Right cardiac atrium (tissue), 5 donors: ENCODE results near the gene INTS4. TPM values are rescaled to one million over a fixed set of nuclear protein-coding genes. Genes with fewer than 3 reads are reported as not detected.
"Not testable (repeated sequence)": the region's sequence is repeated elsewhere in the genome, so short reads cannot be mapped to it uniquely, and the experiment has no call there.

ENCODE experiments used
- ATAC-seq, 2 donors: fragments of 200-7000 bp; cut with Tn5 transposase; one replicate each; pipeline versions ENCODE4 v1.8.0 to v1.9.1; 2020; ENCODE audit warnings: moderate library complexity in 2 of 2, mild to moderate bottlenecking in 1 of 2
- DNase-seq, 3 donors: peaks; one replicate each; pipeline ENCODE4 v3.0.0-alpha.2; 2020
- H3K27ac ChIP-seq: one replicate; pipeline ENCODE4 v1.5.1; 2013; ENCODE audit warnings: mild to moderate bottlenecking, low read length, control low read depth, moderate library complexity
- H3K27me3 ChIP-seq: one replicate; pipeline ENCODE4 v1.6.1; 2013; ENCODE audit not compliant: control insufficient read depth, insufficient read depth
- H3K4me1 ChIP-seq: one replicate; pipeline ENCODE4 v1.6.1; 2013; ENCODE audit warnings: low read length; ENCODE audit not compliant: control insufficient read depth, insufficient read depth
- H3K4me3 ChIP-seq: one replicate; pipeline ENCODE4 v1.5.1; 2013; ENCODE audit warnings: low read length, control low read depth
- H3K9me3 ChIP-seq: one replicate; pipeline ENCODE4 v1.6.1; 2013; ENCODE audit warnings: low read length; ENCODE audit not compliant: control insufficient read depth
- WGBS: extraction: QIAGEN DNeasy Blood & Tissue Kit; methylation state at CpG from one replicate; pipeline ENCODE4 v1.1.7; 2013; 5-methylcytosine and 5-hydroxymethylcytosine counted together
- intact Hi-C, 4 donors: fragments of 100-400 bp; cut with DNase I; formaldehyde crosslinking; loops; one replicate each; pipeline versions ENCODE4 v1.11.0 to v1.14.0; 2022 to 2023
- polyA plus RNA-seq: library from polyadenylated mRNA; stranded (reverse); fragments of 200-250 nt; gene quantifications from one replicate; pipeline ENCODE4 v1.2.3, GENCODE V29; 2013
- total RNA-seq, 4 donors: library from RNA; stranded (reverse); fragmentation: NEBNext Ultra II Directional; extraction: Animal tissue kit (Norgen Biotek cat#: 25700); gene quantifications; one replicate each; pipeline ENCODE4 v1.2.1, GENCODE V29; 2021
- donor health status: healthy with polysubstance abuse.
- donor health status: DM: no; HTN: yes; CAD: no.
- donor health status: DM: no; HTN: no; CAD: no.
- donor health status: DM: no; HTN: yes; CAD: no; lungs with severe emphysema.
- donor health status: DM: yes; HTN: yes; CAD: no.

The INTS4 gene
- total and polyA plus RNA-seq, 5 donors, result 9.3 to 15.3 (median 14.9) TPM

DNA sequence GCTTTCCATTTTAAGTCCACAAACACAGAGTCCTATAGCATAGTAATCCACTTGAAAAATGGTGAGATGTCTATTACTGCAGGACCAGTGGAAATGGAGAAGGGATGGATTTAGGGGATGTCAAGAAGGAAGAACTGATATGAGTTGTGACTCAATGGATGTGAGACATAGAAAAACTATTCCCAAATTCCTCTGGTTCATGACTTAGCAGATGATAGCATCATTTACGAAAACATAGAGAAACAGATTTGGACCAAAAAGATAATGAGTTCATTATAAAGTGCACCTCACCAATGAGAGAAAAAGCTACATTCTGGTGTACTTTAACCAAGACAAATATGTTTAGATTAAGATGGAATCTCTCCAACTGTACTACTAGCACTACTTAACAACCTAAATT, 51.2 kb downstream of the INTS4 start:
- DNase-seq, H3K4me3 ChIP-seq, H3K27me3 ChIP-seq, intact Hi-C loops, H3K9me3 ChIP-seq, H3K4me1 ChIP-seq, H3K27ac ChIP-seq, ATAC-seq: not testable (repeated sequence)
- 100% methylated on average over 1 of the region's 1 CpG for WGBS

DNA sequence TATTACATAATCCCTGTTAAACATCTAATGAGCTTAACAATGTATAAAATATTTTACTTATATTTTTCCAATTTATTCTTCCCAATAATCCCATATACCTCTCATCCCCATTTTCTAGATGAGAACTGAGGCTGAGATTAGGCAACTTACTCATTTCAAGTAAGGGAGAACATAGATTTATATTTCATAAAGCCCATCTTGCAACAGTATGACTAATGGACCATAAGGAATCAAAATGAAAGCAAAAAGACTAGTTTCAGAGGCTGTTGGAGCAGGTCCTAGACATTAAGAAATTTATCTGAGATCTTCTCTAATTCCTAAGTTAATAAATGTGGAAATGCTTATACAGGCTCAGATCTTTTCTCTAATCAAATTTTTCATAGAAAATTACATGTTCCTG, 52.0 kb downstream of the INTS4 start:
- H3K27me3 ChIP-seq, H3K27ac ChIP-seq, H3K9me3 ChIP-seq, DNase-seq, H3K4me1 ChIP-seq, intact Hi-C loops, ATAC-seq, H3K4me3 ChIP-seq: not testable (repeated sequence)

DNA sequence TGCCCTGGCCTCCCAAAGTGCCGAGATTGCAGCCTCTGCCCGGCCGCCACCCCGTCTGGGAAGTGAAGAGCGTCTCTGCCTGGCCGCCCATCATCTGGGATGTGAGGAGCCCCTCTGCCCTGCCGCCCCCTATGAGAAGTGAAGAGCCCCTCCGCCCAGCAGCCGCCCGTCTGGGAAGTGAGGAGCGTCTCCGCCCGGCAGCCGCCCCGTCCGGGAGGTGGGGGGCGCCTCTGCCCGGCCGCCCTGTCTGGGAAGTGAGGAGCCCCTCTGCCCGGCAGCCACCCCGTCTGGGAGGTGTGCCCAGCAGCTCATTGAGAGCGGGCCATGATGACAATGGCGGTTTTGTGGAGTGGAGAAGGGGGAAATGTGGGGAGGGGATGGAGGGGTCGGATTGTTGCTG, 60.9 kb downstream of the INTS4 start:
- 93% methylated on average over 23 of the region's 24 CpGs for WGBS
- H3K4me3 ChIP-seq, intact Hi-C loops, ATAC-seq, H3K27me3 ChIP-seq, DNase-seq, H3K27ac ChIP-seq, H3K4me1 ChIP-seq, H3K9me3 ChIP-seq: not testable (repeated sequence)

DNA sequence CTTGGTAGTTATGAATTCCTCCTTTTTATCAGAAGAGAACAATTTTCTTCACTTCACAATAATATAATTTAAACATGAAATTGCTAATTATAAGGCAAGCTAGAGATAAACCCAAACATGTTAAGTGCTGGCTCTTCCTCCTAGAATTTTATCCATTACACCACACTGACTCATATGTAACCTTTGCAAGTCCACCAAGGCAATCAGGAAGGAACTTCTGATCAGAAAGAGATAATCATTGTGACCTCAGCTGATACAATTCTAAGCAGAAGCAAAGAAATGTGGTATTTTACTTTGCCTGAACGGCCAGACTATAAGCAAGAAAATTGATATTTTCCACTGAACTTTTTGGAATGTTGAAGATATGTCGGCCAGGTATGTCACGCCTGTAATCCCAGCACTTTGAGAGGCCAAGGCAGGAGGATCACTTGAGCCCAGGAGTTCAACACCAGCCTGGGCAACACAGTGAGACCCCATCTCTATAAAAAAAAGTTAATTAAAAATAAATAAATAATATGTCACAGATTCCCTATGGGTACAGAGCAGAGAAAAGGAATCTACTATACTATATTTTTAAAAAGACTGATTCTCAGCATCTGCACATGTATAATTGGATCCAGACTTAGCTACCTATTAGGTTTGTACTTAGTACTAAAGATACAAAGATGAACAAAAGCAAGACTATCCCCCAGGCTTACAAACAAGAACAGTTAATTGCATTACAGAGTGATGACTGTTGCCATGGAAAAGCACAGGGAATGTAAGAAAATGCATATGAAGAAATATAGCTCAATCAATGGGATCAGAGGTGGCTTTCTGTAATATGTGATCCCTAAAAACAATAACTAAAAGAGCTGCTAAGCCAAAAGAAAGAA, 63.9 kb downstream of the INTS4 start:
- 66% methylated on average over 3 of the region's 3 CpGs for WGBS
- intact Hi-C loops, DNase-seq, H3K27ac ChIP-seq, H3K4me3 ChIP-seq, H3K4me1 ChIP-seq, H3K27me3 ChIP-seq, H3K9me3 ChIP-seq: not testable (repeated sequence)
- peak in 1 of 2 donors; percentile 59 for ATAC-seq

DNA sequence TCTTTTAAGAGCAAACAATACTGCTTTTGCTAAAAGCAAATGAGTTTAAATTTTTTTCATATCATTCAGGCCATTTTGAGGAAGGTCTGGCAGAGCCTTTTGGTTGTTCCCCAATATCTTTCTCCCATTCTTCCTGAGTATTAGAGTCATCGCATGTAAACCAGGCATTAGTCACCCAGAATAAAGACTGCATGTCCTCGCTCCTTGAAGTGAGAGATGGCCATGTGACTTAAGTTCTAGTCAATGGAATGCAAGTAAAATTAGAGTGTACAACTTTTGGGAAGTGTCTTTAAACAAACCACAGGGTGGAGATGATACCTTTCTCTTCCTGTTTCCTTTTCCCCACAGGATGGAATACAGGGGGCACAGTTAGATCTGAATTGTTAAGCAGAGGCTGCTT, 76.8 kb downstream of the INTS4 start:
- H3K27me3 ChIP-seq, H3K4me1 ChIP-seq, DNase-seq, H3K4me3 ChIP-seq, H3K9me3 ChIP-seq, H3K27ac ChIP-seq, intact Hi-C loops, ATAC-seq: not testable (repeated sequence)
- no CpG with 5 or more reads among the region's 2 CpGs for WGBS

DNA sequence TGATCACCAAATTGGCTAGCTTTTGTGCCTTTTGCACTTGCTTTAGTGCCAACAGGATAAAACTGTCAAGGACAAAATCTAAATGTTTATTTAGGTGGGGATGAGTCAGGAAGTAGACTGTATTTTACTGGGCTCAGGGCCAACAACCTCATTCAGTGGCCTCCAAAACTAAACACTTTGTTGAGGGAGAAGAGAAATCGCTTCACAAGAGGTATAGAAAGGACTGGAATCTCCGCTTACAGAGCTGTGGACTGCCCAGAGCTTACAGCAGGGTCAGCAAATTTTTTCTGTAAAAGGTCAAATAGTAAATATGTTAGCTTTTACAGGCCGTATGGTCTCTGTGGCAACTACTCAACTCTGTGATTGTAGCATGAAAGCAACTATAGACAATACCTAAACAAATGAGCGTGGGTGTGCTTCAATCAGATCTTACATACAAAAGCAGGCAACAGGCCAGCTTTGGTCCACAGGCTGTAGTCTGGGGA, 80.1 kb downstream of the INTS4 start:
- H3K4me3 ChIP-seq, intact Hi-C loops, H3K27ac ChIP-seq, H3K27me3 ChIP-seq, H3K9me3 ChIP-seq, H3K4me1 ChIP-seq: not testable (repeated sequence)
- DNase-seq, result peak in 1 of 3 donors; percentile 38
- 53% methylated on average over 4 of the region's 4 CpGs for whole genome bisulfite sequencing
- ATAC-seq, result peak; percentile 51 to 78

DNA sequence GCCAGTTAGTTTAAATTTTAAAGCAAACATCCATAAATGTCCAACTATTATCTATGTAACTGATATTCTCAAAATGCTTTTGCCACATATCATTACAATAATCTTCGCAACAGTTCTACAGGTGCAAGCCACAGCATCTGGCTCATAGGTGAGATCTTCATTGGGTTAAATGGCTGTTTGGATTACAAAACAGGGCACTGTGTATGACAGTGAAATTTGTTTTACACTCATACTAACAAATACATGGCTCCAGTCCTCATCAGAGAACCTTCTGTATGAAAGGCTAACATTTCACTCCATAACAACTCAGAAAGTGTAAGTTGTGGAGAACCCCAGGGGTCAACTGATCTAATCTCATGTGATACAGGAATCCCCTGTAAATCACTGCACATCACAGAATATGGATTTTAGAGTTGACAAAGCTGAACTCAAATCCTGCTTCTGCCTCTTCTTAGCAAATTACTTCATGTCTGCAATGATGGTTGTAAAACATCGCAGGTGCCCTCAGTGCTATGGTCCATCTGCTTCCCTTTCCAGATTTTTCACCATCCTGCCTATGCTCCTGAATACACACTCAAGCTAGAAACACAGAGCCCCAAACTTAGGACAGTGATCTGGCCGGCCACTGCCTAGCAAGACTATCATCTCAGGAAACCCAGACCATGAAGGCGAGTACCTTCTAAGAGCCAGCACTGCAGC, 80.7 kb downstream of the INTS4 start:
- H3K27ac ChIP-seq, H3K27me3 ChIP-seq, ATAC-seq, intact Hi-C loops, H3K4me3 ChIP-seq, DNase-seq, H3K9me3 ChIP-seq, H3K4me1 ChIP-seq: not testable (repeated sequence)
- WGBS, result 83% methylated on average over 4 of the region's 4 CpGs

DNA sequence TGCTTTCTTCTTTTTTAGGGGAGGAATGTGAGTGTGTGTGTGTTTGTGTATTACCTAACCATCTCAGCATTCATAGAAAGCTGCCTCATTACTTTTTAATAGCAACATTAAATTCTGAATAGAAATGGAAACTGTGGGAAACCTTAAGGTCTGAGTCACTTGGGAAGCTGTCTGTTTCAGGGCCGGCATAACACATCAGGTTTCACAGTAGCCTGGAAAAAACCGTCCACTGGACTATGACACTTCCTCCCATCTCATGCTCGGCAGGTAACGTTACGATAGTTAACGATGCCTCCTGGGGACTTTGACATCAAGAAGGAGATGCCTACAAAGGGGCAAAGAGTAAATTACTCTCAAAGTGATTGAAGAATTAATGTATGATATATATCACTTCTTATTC, 83.6 kb downstream of the INTS4 start:
- WGBS, result 97% methylated on average over 6 of the region's 6 CpGs

DNA sequence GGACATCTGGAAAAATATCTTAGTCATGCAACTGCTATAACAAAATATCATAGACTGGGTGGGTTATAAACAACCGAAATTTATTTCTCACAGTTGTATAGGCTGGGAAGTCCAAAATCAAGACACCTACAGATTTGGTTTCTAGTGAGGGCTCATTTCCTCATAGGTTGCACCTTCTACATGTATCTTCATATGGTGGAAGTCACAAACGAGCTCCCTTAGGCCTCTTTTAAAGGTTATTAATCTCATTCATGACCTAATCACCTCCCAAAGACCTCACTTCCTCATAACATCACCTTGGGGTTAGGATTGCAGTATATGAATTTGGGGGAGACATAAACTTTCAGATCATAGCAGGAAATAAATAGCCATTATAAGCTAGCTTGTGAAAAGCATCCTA, 85.2 kb downstream of the INTS4 start:
- intact Hi-C loops, result no loop called here

More for the DNA sequence above, 83.6 kb downstream of the INTS4 start:
- H3K4me3 ChIP-seq, H3K27me3 ChIP-seq, intact Hi-C loops, H3K27ac ChIP-seq, ATAC-seq, DNase-seq, H3K4me1 ChIP-seq, H3K9me3 ChIP-seq: not testable (repeated sequence)

DNA sequence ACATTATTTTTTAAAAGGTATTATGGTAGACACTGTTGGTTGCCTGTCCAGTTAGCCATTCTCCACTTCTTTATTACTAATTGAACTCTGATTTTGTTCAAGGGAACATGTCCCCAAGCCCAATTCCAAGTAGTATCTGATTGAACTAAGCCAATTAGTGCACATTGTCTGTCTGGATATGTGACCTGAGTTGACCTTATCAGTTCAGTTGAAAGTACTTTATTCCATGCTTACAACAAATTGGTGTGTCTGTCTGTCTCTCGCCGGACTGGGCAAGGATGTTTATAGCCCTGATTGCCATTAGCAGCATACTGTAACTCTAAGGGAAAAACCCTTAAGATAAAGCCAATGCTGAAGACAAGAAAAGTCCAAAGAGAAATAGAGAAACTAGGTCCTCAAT, 85.6 kb downstream of the INTS4 start:
- no peak overlapping the region for H3K4me3 ChIP-seq
- H3K27ac ChIP-seq, result no peak overlapping the region
- intact Hi-C loops, result no loop called here
- DNase-seq (no peak), ATAC-seq (no peak)
- no peaks in the 10 kb centered on the region for H3K27me3 ChIP-seq
- H3K9me3 ChIP-seq, result no peaks in the 10 kb centered on the region
- WGBS, result 97% methylated on average over 2 of the region's 2 CpGs
- H3K4me1 ChIP-seq, result no peaks in the 10 kb centered on the region

More for the DNA sequence above, 85.2 kb downstream of the INTS4 start:
- no peaks in the 10 kb centered on the region for H3K4me1 ChIP-seq
- no peak for DNase-seq
- 95% methylated on average over 2 of the region's 2 CpGs for WGBS
- H3K27ac ChIP-seq, result no peak overlapping the region
- no peak for ATAC-seq
- no peaks in the 10 kb centered on the region for H3K9me3 ChIP-seq
- H3K4me3 ChIP-seq, result no peak overlapping the region
- H3K27me3 ChIP-seq, result no peaks in the 10 kb centered on the region

DNA sequence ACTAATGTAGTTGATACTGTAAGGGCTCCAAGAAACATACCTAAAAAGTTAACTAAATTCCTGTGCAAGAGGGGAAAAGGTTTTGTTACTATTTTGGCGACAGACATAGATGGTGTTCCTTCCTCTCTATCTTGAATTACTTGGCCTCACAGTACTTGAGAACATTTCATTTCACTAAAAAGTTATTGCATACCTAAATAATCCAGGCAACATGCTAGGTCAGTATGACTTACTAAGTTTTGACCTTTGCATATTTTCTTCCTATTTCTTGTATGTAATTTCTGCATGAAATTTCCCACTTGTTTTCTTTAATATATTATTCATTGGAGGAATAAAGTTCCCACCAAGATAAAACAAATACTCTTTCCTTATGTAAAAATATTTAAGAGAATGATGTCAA, 99.5 kb downstream of the INTS4 start:
- DNase-seq, H3K4me1 ChIP-seq, ATAC-seq, H3K27me3 ChIP-seq, intact Hi-C loops, H3K9me3 ChIP-seq, H3K4me3 ChIP-seq, H3K27ac ChIP-seq: not testable (repeated sequence)
- 69% methylated on average over 1 of the region's 1 CpG for WGBS
